Measurements from ENCODE around the gene STAC3. TPM values are rescaled to one million over a fixed set of nuclear protein-coding genes. Genes with fewer than 3 reads are reported as not detected.

Gene STAC3
- total RNA-seq, 2 donors from 2014 or later: 5.9 to 6.8 TPM

GRCh38 chr12:57244312-57244696 lies 6.7 kb downstream of the STAC3 start:
- Mint-ChIP-seq H3K27ac (no peak overlapping the region), H3K27me3 (ENCODE audit: insufficient read depth) (peaks cover 55% of the 10 kb centered on the region), H3K4me1 (peaks cover 23% of the 10 kb centered on the region), H3K36me3 (ENCODE audit: low read depth) (peaks cover 4% of the 10 kb centered on the region), H3K9me3 (no peaks in the 10 kb centered on the region), H3K4me3 (no peak overlapping the region)
- H3K9me3 ChIP-seq (ENCODE audit: control insufficient read depth, low read length): no peaks in the 10 kb centered on the region
- no peaks in the 10 kb centered on the region for H3K4me1 ChIP-seq (ENCODE audit: control insufficient read depth, insufficient read depth, low read length)
- WGBS, 2 experiments (ENCODE audit: insufficient coverage in 1 of 2, insufficient read length in 1 of 2): 78% methylated on average over 6 of the region's 6 CpGs; no CpG with 5 or more reads in 1 of the 2 experiments
- no peak overlapping the region for H3K27ac ChIP-seq (ENCODE audit: low read depth, low read length)
- H3K27me3 ChIP-seq (ENCODE audit: control insufficient read depth, insufficient read depth, low read length, poor library complexity, severe bottlenecking): peaks cover 48% of the 10 kb centered on the region
- peak; percentile 57 for DNase-seq
- TF ChIP-seq, protein P1, sequence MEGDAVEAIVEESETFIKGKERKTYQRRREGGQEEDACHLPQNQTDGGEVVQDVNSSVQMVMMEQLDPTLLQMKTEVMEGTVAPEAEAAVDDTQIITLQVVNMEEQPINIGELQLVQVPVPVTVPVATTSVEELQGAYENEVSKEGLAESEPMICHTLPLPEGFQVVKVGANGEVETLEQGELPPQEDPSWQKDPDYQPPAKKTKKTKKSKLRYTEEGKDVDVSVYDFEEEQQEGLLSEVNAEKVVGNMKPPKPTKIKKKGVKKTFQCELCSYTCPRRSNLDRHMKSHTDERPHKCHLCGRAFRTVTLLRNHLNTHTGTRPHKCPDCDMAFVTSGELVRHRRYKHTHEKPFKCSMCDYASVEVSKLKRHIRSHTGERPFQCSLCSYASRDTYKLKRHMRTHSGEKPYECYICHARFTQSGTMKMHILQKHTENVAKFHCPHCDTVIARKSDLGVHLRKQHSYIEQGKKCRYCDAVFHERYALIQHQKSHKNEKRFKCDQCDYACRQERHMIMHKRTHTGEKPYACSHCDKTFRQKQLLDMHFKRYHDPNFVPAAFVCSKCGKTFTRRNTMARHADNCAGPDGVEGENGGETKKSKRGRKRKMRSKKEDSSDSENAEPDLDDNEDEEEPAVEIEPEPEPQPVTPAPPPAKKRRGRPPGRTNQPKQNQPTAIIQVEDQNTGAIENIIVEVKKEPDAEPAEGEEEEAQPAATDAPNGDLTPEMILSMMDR (conservative IDR thresholded peaks at IDR 0.05): no peak
- no peak overlapping the region for H3K4me3 ChIP-seq (ENCODE audit: low read length)
- no peaks in the 10 kb centered on the region for H3K36me3 ChIP-seq (ENCODE audit: control insufficient read depth, insufficient read depth, low read length)
- no peak overlapping the region for H3K9ac ChIP-seq (ENCODE audit: extremely low read depth, low read length, poor library complexity, severe bottlenecking)

- H3K27ac ChIP-seq (ENCODE audit: low read depth, low read length): no peak overlapping the region
- H3K4me1 Mint-ChIP-seq: peaks cover 25% of the 10 kb centered on the region
- TF ChIP-seq, protein P1 (conservative IDR thresholded peaks at IDR 0.05): peak; percentile 89
- H3K4me3 Mint-ChIP-seq: peak overlapping the region; percentile 54
- peaks cover 54% of the 10 kb centered on the region for H3K27me3 ChIP-seq (ENCODE audit: control insufficient read depth, insufficient read depth, low read length, poor library complexity, severe bottlenecking)
- WGBS, 2 experiments (ENCODE audit: insufficient coverage in 1 of 2, insufficient read length in 1 of 2): 27 to 31% methylated on average over 17 to 34 of the region's 41 CpGs
- H3K9me3 Mint-ChIP-seq: no peaks in the 10 kb centered on the region
- no peak overlapping the region for H3K27ac Mint-ChIP-seq
- H3K36me3 Mint-ChIP-seq (ENCODE audit: low read depth): peaks cover 4% of the 10 kb centered on the region
- no peaks in the 10 kb centered on the region for H3K4me1 ChIP-seq (ENCODE audit: control insufficient read depth, insufficient read depth, low read length)
- peak overlapping the region; percentile 65 for H3K4me3 ChIP-seq (ENCODE audit: low read length)
- H3K36me3 ChIP-seq (ENCODE audit: control insufficient read depth, insufficient read depth, low read length): no peaks in the 10 kb centered on the region
- DNase-seq: peak; percentile 99
- H3K9me3 ChIP-seq (ENCODE audit: control insufficient read depth, low read length): no peaks in the 10 kb centered on the region
- peaks cover 61% of the 10 kb centered on the region for H3K27me3 Mint-ChIP-seq (ENCODE audit: insufficient read depth)
- H3K9ac ChIP-seq (ENCODE audit: extremely low read depth, low read length, poor library complexity, severe bottlenecking): no peak overlapping the region
Observed at GRCh38 chr12:57243521-57244311, 7.3 kb downstream of the STAC3 start.

DNA sequence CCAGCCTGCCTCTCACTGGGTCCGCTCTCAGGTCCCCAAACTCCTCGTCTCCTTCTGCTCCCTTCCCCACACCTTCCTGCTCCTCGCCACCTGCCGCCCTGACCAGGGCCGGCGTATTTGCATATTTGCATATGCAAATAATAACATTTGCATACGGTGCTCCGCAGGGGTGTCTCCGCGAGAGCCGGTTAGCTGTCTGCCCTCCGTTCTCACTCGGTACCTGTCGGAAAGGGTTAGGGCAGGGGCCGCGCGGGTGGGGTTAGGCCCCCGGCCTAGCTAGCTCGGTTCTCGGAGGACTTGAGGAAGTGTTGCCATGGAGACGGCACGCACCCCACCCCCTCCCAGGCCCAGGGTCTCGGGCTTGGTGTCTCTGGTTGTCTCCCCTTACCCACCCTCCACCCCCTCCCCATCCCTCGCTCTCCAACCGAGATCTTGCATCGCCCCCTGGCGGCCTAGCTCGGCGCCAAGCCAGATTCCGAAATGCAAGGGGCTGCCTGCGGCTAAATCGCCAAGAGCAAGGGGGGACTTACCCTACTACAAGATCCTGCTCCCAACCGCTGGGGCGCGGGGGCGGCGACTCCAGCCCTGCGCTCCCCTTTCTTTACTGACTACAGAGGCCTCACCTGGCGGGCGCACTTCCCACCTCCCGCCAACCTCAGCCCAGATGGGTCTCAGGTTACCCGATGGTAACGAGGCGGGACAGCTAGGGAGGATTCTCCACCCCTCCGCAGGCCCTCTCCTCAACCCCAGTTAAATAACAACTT lies 8.1 kb downstream of the STAC3 start:
- Histone ChIP-seq H3K27ac (ENCODE audit: low read depth, low read length) (no peak overlapping the region), H3K36me3 (ENCODE audit: control insufficient read depth, insufficient read depth, low read length) (no peaks in the 10 kb centered on the region), H3K4me3 (ENCODE audit: low read length) (peak overlapping the region; percentile 65), H3K9ac (ENCODE audit: extremely low read depth, low read length, poor library complexity, severe bottlenecking) (no peak overlapping the region), H3K9me3 (ENCODE audit: control insufficient read depth, low read length) (no peaks in the 10 kb centered on the region), H3K4me1 (ENCODE audit: control insufficient read depth, insufficient read depth, low read length) (peaks cover 6% of the 10 kb centered on the region), H3K27me3 (ENCODE audit: control insufficient read depth, insufficient read depth, low read length, poor library complexity, severe bottlenecking) (peaks cover 62% of the 10 kb centered on the region)
- peaks cover 4% of the 10 kb centered on the region for H3K36me3 Mint-ChIP-seq (ENCODE audit: low read depth)
- peak overlapping the region; percentile 54 for H3K4me3 Mint-ChIP-seq
- H3K27me3 Mint-ChIP-seq (ENCODE audit: insufficient read depth): peaks cover 70% of the 10 kb centered on the region
- 1 to 2% methylated on average over 26 to 45 of the region's 45 CpGs for WGBS, 2 experiments (ENCODE audit: insufficient coverage in 1 of 2, insufficient read length in 1 of 2)
- H3K9me3 Mint-ChIP-seq: no peaks in the 10 kb centered on the region
- TF ChIP-seq, protein P1 (conservative IDR thresholded peaks at IDR 0.05): peak; percentile 82
- H3K4me1 Mint-ChIP-seq: peaks cover 28% of the 10 kb centered on the region
- peak; percentile 99 for DNase-seq
- H3K27ac Mint-ChIP-seq: no peak overlapping the region
